Activated naive CD8-positive, alpha-beta T cell treated with anti-CD3 and anti-CD28 coated beads for 36 hours (primary cell): ENCODE data around the gene SLC39A2. TPM values are rescaled to one million over a fixed set of nuclear protein-coding genes. Genes with fewer than 3 reads are reported as not detected.
"Not testable (repeated sequence)": the region's sequence is repeated elsewhere in the genome, so short reads cannot be mapped to it uniquely, and the experiment has no call there.

Source experiments
- DNase-seq: peaks from one replicate; pipeline ENCODE4 v3.0.0; 2021
- H3K27ac Mint-ChIP-seq: one replicate; pipeline ENCODE4 v1.8.0; 2022; ENCODE audit warnings: mild to moderate bottlenecking, moderate library complexity, mixed read lengths
- H3K27me3 Mint-ChIP-seq: one replicate; pipeline ENCODE4 v1.8.0; 2022; ENCODE audit warnings: mild to moderate bottlenecking, mixed read lengths
- H3K36me3 Mint-ChIP-seq: one replicate; pipeline ENCODE4 v1.8.0; 2021; ENCODE audit warnings: mild to moderate bottlenecking, mixed read lengths
- H3K4me1 Mint-ChIP-seq: one replicate; pipeline ENCODE4 v1.8.0; 2021; ENCODE audit warnings: mixed read lengths
- H3K4me3 Mint-ChIP-seq: one replicate; pipeline ENCODE4 v1.8.0; 2022; ENCODE audit warnings: mild to moderate bottlenecking, moderate library complexity, mixed read lengths
- H3K9me3 Mint-ChIP-seq: one replicate; pipeline ENCODE4 v1.8.0; 2022; ENCODE audit warnings: mixed read lengths
- total RNA-seq, 2 experiments: library from RNA; stranded (reverse); gene quantifications; one replicate each; pipeline ENCODE4 v1.2.3, GENCODE V29; 2021

SLC39A2 gene
- total RNA-seq, 2 experiments from 2014 or later, result 0.36 to 0.54 TPM

GRCh38 chr14:20985650-20986049 is 13.4 kb upstream of the SLC39A2 start:
- not testable (repeated sequence) for H3K36me3 Mint-ChIP-seq, H3K9me3 Mint-ChIP-seq, H3K27ac Mint-ChIP-seq, H3K27me3 Mint-ChIP-seq, H3K4me1 Mint-ChIP-seq, H3K4me3 Mint-ChIP-seq, DNase-seq

- Mint-ChIP-seq H3K36me3 (peaks cover 7% of the 10 kb centered on the region), H3K9me3 (no peaks in the 10 kb centered on the region), H3K4me1 (peaks cover 9% of the 10 kb centered on the region), H3K27ac (no peak overlapping the region), H3K27me3 (no peaks in the 10 kb centered on the region), H3K4me3 (no peak overlapping the region)
- DNase-seq, result no peak
Measured at GRCh38 chr14:20986811-20987210, 12.3 kb upstream of the SLC39A2 start.

GRCh38 chr14:20988717-20989470 is 10.2 kb upstream of the SLC39A2 start:
- H3K27ac Mint-ChIP-seq, result no peak overlapping the region
- H3K36me3 Mint-ChIP-seq, result peaks cover 20% of the 10 kb centered on the region
- H3K9me3 Mint-ChIP-seq, result no peaks in the 10 kb centered on the region
- peaks cover 13% of the 10 kb centered on the region for H3K4me1 Mint-ChIP-seq
- DNase-seq, result no peak
- no peaks in the 10 kb centered on the region for H3K27me3 Mint-ChIP-seq
- peak overlapping the region; percentile 15 for H3K4me3 Mint-ChIP-seq

GRCh38 chr14:20989471-20989786 is 9.7 kb upstream of the SLC39A2 start:
- Mint-ChIP-seq H3K36me3 (peaks cover 21% of the 10 kb centered on the region), H3K4me1 (peaks cover 13% of the 10 kb centered on the region), H3K4me3 (peak overlapping the region; percentile 95), H3K27ac (peak overlapping the region; percentile 87), H3K27me3 (no peaks in the 10 kb centered on the region), H3K9me3 (no peaks in the 10 kb centered on the region)
- DNase-seq, result no peak

- Mint-ChIP-seq H3K27ac (peak within 1 kb of the TSS; percentile 87), H3K4me3 (peak within 1 kb of the TSS; percentile 95), H3K9me3 (no peaks in the 10 kb centered on the region), H3K27me3 (no peaks in the 10 kb centered on the region), H3K4me1 (peaks cover 13% of the 10 kb centered on the region), H3K36me3 (peaks cover 21% of the 10 kb centered on the region)
- peak; percentile 88 for DNase-seq
Measured at GRCh38 chr14:20989787-20990600, 9.1 kb upstream of the SLC39A2 start, which contains the start of gene METTL17. METTL17 (plus strand) TSS chr14:20989980; CDS start chr14:20990003, 23 bp downstream.

GRCh38 chr14:20996521-20996920 is 2.6 kb upstream of the SLC39A2 start:
- DNase-seq, result no peak
- Mint-ChIP-seq H3K4me1 (peaks cover 11% of the 10 kb centered on the region), H3K4me3 (no peak overlapping the region), H3K36me3 (peaks cover 19% of the 10 kb centered on the region), H3K27me3 (no peaks in the 10 kb centered on the region), H3K27ac (no peak overlapping the region), H3K9me3 (no peaks in the 10 kb centered on the region)

GRCh38 chr14:20997115-20997514 is 2.0 kb upstream of the SLC39A2 start:
- no peak overlapping the region for H3K27ac Mint-ChIP-seq
- H3K36me3 Mint-ChIP-seq, result peaks cover 16% of the 10 kb centered on the region
- H3K9me3 Mint-ChIP-seq, result no peaks in the 10 kb centered on the region
- peaks cover 5% of the 10 kb centered on the region for H3K4me1 Mint-ChIP-seq
- no peak overlapping the region for H3K4me3 Mint-ChIP-seq
- DNase-seq, result no peak
- no peaks in the 10 kb centered on the region for H3K27me3 Mint-ChIP-seq

GRCh38 chr14:20997564-20997963 is 1.5 kb upstream of the SLC39A2 start:
- H3K36me3 Mint-ChIP-seq, result peaks cover 13% of the 10 kb centered on the region
- H3K4me3 Mint-ChIP-seq, result no peak overlapping the region
- no peaks in the 10 kb centered on the region for H3K27me3 Mint-ChIP-seq
- no peaks in the 10 kb centered on the region for H3K9me3 Mint-ChIP-seq
- no peak overlapping the region for H3K27ac Mint-ChIP-seq
- H3K4me1 Mint-ChIP-seq, result peaks cover 3% of the 10 kb centered on the region
- DNase-seq, result no peak

GRCh38 chr14:20998139-20998538 is 954 bp upstream of the SLC39A2 start:
- Mint-ChIP-seq H3K9me3 (no peaks in the 10 kb centered on the region), H3K4me1 (peaks cover 3% of the 10 kb centered on the region), H3K4me3 (no peak overlapping the region), H3K27ac (no peak overlapping the region), H3K27me3 (no peaks in the 10 kb centered on the region), H3K36me3 (peaks cover 7% of the 10 kb centered on the region)
- no peak for DNase-seq

GRCh38 chr14:20999591-20999990 is 498 bp downstream of the SLC39A2 start:
- Mint-ChIP-seq H3K27me3 (no peaks in the 10 kb centered on the region), H3K36me3 (peaks cover 4% of the 10 kb centered on the region), H3K27ac (no peak overlapping the region), H3K4me3 (no peak overlapping the region), H3K9me3 (no peaks in the 10 kb centered on the region), H3K4me1 (peaks cover 3% of the 10 kb centered on the region)
- DNase-seq, result no peak

GRCh38 chr14:21001218-21001617 is 2.1 kb downstream of the SLC39A2 start:
- DNase-seq, result no peak
- no peak overlapping the region for H3K27ac Mint-ChIP-seq
- H3K36me3 Mint-ChIP-seq, result no peaks in the 10 kb centered on the region
- H3K4me3 Mint-ChIP-seq, result no peak overlapping the region
- H3K4me1 Mint-ChIP-seq, result no peaks in the 10 kb centered on the region
- no peaks in the 10 kb centered on the region for H3K27me3 Mint-ChIP-seq
- no peaks in the 10 kb centered on the region for H3K9me3 Mint-ChIP-seq

GRCh38 chr14:21003788-21004346 is 4.8 kb downstream of the SLC39A2 start:
- DNase-seq, result no peak
- Mint-ChIP-seq H3K4me3 (no peak overlapping the region), H3K9me3 (no peaks in the 10 kb centered on the region), H3K4me1 (no peaks in the 10 kb centered on the region), H3K36me3 (no peaks in the 10 kb centered on the region), H3K27ac (no peak overlapping the region), H3K27me3 (no peaks in the 10 kb centered on the region)

- H3K27ac Mint-ChIP-seq, H3K9me3 Mint-ChIP-seq, H3K4me3 Mint-ChIP-seq, H3K36me3 Mint-ChIP-seq, H3K4me1 Mint-ChIP-seq, DNase-seq: not testable (repeated sequence)
- peaks cover 18% of the 10 kb centered on the region for H3K27me3 Mint-ChIP-seq
Measured at GRCh38 chr14:21009721-21010120, 10.6 kb downstream of the SLC39A2 start.

- H3K4me3 Mint-ChIP-seq, result no peak overlapping the region
- H3K27me3 Mint-ChIP-seq, result peaks cover 18% of the 10 kb centered on the region
- H3K4me1 Mint-ChIP-seq, result no peaks in the 10 kb centered on the region
- H3K36me3 Mint-ChIP-seq, result no peaks in the 10 kb centered on the region
- H3K9me3 Mint-ChIP-seq, result no peaks in the 10 kb centered on the region
- H3K27ac Mint-ChIP-seq, result no peak overlapping the region
- DNase-seq, result no peak
Measured at GRCh38 chr14:21011136-21011535, 12.0 kb downstream of the SLC39A2 start.

- Mint-ChIP-seq H3K27me3 (peaks cover 18% of the 10 kb centered on the region), H3K9me3 (no peaks in the 10 kb centered on the region), H3K4me1 (no peaks in the 10 kb centered on the region), H3K4me3 (no peak overlapping the region), H3K36me3 (no peaks in the 10 kb centered on the region), H3K27ac (no peak overlapping the region)
- DNase-seq, result peak; percentile 67
Measured at GRCh38 chr14:21014761-21015190, 15.7 kb downstream of the SLC39A2 start.
